Neural progenitor cell (in vitro differentiated cells): Measurements from ENCODE around the gene IRF2BP2.

Experiments used
- CTCF ChIP-seq: fragments of 200-600 bp; sonication (generic); IDR thresholded peaks from 2 replicates; pipeline ENCODE4 v1.5.1; 2017; ENCODE audit warnings: antibody characterized with exemption, mild to moderate bottlenecking
- EZH2 ChIP-seq: fragments of 200-600 bp; sonication (generic); IDR thresholded peaks from 2 replicates; pipeline ENCODE4 v1.6.1; 2017; ENCODE audit warnings: antibody characterized with exemption, mild to moderate bottlenecking, moderate library complexity

- TF ChIP-seq CTCF (no peak), EZH2 (no peak)
These were observed 10.5 kb upstream of the IRF2BP2 start for GRCh38 chr1:234620272-234621126.
